ENCODE measurements around the gene MYO18A.
A peak's percentile ranks its signal among the peaks of the same experiment; 100 is the strongest.
"Not testable (repeated sequence)": the region's sequence is repeated elsewhere in the genome, so short reads cannot be mapped to it uniquely, and the experiment has no call there.

MYO18A gene, protein sequence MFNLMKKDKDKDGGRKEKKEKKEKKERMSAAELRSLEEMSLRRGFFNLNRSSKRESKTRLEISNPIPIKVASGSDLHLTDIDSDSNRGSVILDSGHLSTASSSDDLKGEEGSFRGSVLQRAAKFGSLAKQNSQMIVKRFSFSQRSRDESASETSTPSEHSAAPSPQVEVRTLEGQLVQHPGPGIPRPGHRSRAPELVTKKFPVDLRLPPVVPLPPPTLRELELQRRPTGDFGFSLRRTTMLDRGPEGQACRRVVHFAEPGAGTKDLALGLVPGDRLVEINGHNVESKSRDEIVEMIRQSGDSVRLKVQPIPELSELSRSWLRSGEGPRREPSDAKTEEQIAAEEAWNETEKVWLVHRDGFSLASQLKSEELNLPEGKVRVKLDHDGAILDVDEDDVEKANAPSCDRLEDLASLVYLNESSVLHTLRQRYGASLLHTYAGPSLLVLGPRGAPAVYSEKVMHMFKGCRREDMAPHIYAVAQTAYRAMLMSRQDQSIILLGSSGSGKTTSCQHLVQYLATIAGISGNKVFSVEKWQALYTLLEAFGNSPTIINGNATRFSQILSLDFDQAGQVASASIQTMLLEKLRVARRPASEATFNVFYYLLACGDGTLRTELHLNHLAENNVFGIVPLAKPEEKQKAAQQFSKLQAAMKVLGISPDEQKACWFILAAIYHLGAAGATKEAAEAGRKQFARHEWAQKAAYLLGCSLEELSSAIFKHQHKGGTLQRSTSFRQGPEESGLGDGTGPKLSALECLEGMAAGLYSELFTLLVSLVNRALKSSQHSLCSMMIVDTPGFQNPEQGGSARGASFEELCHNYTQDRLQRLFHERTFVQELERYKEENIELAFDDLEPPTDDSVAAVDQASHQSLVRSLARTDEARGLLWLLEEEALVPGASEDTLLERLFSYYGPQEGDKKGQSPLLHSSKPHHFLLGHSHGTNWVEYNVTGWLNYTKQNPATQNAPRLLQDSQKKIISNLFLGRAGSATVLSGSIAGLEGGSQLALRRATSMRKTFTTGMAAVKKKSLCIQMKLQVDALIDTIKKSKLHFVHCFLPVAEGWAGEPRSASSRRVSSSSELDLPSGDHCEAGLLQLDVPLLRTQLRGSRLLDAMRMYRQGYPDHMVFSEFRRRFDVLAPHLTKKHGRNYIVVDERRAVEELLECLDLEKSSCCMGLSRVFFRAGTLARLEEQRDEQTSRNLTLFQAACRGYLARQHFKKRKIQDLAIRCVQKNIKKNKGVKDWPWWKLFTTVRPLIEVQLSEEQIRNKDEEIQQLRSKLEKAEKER (N-terminal part only)

DNA sequence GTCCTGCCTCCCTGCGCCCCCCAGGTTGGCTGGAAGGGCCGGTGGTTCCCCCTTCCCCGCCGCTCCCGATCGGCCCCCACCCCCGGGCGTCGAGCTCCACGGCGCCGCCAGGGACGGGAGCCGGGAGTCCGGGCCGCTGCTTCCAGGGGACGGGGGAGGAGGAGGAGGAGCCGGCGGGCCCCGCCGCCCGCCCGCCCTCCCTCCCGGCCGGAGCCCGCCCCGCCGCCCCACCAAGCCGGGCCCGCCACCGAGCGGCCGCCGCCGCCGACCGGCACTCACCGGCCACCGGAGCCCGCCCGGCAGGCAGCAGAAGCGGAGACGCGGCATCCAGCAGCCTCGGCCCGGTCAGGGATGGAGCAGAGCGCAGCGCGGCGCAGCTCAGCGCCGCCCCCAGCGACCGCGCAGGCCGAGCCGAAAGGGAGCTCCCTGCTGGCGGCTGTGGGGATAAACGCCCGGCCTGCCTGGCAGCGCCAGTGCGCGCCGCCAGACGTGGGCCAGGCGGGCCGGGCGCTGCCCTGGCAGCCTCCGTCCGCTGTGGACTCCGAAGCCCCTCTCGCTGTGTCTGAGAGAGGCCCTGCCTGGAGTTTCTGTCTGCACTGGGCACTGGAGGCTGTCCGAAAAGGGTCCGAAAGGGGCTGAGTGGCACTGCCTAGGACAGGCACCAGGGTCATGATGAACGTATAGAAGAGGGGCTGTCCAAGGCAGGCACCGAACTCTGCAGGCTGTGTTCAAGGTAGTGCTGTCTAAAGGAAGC is at the start of gene MYO18A:
MYO18A (minus strand) TSS at position 365 of the 754 bp plus-strand sequence. CDS start 13,458 bp downstream, outside the sequence.
- DNase-seq, result peak; percentile 87

DNA sequence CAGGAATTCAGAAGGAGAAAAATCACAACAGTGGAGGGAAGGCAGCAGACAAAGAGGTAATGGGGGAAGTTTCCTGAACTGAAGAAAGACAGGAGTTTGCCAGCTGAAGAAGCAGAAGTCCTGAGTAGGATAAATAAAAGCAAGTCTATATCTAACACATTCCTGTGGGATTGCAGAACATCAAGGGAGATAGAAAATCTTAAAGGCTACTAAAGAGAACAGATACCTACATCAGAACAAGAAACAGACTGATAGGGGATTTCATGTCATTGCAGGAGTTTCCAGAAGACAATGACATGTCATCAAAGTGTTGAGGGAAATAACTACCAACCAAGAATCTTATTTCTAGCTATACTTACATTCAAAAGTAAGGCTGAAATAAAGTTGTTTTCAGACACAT is 45.2 kb upstream of the MYO18A start:
- no peak for DNase-seq

DNA sequence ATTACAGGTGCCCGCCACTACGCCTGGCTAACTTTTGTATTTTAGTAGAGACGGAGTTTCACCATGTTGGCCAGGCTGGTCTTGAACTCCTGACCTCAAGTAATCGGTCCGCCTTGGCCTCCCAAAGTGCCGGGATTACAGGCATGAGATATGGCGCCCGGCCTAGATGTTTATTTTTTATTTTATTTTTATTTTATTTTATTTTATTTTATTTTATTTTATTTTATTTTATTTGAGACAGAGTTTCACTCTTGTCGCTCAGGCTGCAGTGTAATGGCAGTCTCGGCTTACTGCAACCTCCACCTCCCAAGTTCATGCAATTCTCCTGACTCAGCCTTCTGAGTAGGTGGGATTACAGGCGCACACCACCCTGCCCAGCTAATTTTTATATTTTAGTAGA is 41.1 kb upstream of the MYO18A start:
- DNase-seq, result not testable (repeated sequence)

DNA sequence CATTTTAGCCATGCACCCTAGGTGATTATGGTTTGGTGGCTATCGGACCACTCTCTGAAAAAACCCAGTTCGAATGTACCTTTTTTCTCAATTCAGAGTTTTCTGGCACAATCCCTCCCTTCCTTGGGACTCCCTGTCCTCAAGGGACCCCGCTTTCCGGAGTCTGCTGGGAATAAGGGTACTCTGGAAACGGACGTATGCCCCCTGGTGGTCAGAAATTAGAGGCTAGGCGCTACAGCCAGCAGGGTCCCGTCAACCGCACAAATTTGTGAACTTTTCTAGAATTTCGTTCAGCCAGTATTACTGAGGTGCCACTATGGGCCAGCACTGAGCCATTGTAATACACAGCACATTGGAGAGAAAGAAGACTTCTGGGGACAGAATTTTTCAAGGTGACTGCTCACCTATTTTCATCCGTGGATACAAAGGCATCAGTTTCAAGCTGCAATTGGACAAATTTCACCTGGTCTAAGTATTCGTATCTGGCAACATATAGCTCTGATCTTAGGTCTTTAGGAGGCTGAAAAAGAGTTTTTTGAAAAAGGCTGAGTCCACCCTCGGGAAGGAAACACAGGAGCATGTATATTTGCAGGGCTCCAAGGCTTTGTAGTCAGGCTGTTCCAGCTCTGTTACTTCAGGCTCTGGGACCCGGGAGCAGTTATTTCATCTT is 39.3 kb upstream of the MYO18A start:
- DNase-seq, result peak; percentile 77

DNA sequence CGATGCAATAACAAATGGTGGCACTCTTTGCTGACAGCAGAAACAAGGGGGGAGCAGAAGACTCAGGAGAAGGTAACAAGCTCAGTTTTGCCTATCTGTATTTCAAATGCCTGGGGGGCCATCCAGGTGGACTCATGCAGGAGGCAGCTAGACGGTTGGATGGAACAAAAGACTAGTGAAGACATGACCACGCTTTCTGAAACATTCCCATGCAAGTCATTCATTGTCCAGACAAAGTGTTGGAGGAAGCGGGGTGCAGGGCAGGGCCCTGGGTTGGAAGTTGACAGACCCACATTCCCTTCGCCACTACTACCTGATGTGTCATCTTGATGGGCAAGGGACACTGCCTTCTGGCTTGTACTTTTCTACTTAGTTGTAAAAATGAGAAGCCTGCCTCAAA is 36.7 kb upstream of the MYO18A start:
- no peak for DNase-seq

DNA sequence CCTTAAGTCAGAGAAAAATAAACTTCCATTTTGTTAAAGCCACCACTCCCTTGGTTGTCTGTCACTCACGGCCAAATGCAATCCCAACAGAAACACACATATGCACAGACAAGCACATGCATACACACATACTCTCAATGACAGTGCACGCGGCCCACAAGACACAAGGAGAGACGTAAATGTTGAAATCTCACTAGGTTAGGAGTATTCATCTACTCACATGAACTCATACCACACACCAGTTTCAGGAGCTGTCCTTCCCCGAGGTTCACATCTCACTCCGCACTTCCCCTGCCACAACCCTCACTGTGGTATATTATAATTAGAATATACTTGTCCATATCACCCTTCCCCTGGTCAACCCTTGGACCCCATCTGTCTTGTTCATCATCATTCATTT is 36.0 kb upstream of the MYO18A start:
- DNase-seq, result no peak

DNA sequence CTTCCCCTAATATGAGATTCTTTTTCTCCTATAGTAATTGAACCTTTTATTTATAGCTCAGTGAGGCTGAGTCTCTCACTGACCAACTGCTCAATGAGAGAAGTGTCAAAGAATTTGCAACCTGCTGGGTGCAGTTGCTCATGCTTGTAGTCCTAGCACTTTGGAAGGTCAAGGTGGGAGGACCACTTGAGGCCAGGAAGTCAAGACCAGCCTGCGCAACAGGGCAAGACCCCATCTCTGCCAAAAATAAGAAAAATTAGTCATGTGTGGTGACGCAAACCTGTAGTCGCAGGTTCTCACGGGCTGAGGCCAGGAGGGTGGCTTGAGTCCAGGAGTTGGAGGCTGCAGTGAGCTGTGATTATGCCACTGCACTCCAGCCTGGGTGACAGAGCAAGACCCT is 35.5 kb upstream of the MYO18A start:
- no peak for DNase-seq

DNA sequence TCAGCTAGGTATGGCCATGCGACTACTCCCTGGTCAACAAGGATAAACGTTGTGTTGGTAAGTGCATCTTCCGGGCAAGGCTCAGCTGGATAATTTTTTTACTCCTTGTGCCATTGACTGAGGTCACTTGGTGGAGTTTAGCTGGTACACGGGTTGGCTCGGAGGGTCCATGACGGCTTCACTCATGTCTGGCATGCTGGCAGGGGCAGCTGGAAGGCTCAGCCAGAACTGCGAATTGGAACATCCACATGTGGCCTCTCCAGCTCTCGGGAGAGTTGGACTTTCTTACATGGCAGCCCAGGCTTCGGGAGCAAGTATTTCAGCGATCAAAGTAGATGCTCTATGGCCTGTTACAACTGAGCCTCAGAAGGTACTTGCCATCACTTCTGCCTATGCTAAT is 35.0 kb upstream of the MYO18A start:
- no peak for DNase-seq

DNA sequence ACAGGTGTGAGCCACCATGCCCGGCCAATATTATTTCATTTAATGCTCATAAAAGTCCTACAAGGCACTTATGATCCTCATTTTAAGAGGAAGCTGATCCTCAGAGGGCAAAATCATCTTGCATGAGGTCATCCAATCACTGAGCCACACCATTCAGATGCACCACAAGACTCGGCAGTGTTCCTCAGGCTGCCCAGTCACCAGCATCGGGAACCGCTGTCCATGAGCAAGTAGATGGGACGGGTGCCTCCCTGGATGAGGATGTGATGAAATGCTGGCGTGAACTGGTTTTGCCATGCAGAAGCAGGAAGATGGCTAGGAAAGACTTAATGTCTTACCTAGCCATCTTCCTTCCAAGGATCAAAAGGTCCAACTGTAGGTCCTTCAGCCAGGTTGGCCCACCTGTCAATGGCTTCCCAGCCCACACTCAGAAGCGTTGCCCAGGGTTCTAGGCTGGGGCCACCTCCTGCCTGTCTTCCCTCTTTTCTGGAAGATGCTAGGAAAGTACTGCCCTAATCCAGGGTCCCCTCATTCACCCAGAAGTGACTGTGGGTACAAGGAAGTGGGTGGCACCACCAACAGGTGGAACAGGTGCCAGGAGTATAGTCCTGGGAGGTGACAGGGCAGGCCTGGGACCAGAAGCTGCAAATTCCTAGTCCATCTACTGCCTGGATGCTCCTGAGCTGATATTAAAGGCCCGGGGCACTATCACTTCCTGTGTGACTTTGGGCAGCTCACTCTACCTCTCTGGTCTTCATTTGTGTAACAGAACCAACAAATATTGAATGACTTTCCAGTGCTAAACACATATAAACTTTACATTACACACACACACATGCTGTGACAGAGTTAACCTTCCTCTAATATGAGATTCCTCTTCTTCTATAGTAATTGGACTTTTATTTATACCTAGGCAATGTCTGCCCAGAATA is 34.3 kb upstream of the MYO18A start:
- DNase-seq, result no peak

DNA sequence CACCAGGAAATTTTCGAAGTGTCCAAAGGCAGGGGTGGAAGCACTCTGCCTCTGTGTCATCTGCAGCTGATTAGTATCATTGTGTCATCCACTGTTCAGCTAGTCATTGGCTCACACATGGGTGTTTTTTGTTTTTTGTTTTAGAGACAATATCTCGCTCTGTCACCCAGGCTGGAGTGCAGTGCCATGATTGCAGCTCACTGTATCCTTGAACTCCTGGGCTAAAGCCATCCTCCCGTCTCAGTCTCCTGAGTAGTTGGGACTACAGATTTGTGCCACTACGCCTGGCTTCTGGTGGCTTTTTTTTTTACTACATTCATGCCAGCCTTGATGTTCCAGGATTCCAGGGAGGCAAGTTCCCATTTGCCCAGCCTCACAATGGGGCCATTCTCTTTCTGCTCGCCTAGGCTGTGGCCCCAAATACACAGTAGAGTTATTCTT is 32.5 kb upstream of the MYO18A start:
- DNase-seq, result no peak

DNA sequence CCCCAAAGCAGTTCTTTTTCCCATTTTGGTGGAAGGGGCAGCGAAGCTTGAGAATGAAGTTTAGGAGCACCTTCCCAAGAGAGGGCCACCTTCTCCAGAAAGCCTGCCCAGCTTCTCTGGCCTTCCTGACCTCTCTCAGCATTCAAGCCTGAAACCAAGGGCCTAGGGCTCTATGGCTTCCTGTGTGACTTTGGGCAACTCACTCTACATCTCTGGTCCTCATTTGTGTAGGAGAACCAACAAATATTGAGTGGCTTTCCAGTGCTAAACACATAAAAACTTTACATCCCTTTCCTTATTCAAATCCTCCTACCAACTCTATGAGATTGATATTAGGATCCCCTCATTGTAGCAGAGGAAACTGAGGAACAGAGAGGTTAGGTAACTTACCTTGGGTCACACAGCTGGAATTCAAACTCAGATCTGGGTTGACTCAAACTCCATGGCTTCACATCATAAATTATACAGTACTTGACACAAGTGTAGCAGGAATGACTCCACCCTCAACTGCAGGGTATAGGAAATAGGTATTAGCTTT is 32.0 kb upstream of the MYO18A start:
- no peak for DNase-seq

DNA sequence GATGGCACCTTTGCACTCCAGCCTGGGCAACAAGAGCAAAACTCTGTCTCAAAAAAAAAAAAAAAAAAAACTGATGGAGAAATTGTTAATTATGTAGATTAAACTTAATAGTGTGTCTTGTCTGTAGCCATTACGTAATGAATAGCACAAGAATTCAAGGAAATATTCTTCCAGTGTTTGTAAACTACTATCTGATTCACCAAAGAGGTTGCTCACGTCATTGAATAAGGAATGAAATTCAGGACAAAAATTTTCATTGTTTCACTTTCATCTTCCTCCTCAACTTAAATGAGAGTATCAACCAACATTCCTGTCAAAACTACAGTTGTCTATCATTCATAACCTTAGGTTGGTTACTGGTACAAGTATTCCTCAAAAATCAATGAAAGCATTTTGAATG is 30.7 kb upstream of the MYO18A start:
- DNase-seq, result no peak

DNA sequence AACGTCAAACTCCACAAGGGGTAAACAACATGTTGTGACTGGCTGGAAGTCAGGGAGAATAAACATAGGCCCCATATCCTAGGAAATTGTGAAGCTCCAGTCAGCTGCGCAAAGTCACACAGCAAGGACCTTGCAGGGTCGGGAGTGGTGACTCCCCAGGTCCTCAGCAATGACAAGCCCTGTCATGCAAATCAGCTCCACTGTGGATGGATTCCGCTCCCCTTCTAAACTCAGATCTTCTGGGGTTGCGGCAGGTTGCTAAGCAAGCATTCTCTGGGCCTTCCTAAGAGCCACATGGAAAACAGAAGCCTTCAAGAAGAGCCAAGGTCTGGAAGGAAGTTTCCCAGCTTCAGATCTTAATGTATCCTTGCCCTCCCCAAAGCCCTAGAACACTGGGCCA is 28.9 kb upstream of the MYO18A start:
- no peak for DNase-seq

DNA sequence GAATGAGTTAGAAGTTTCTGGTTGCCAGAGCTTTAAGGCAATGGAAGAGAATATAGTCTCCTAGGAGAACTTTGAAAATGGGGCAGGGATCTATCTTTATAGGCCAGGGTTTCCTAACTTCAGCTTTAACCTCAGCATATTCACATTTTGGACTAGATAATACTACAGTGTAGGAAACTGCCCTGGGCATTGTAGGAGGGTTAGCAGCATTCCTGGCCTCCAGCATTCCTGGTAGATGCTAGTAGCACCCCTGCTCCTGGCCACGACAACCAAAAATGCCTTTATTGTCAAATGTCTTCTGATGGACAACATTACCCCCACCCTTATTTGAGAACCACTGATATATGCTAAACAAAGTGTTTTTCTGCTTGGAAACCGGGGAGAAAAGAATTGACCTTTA is 27.8 kb upstream of the MYO18A start:
- no peak for DNase-seq

DNA sequence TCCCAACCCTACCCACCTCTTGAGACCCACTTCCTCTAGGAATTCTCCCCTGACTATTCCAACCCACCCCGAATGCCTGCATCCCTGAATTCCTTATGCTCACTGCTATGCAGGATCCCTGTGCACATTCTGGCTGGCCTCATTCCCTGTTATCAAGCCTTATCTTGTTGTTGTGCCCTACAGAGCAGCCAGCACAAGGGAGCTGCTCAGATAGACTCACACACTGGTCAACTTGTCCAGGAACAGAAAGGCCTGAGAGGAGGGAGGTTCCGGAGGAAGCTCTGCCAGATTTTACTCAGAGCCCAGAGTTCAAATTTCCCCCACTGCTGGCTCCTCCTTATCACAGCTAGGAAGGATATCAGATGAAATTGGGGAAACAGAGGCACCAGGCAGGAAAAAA is 24.8 kb upstream of the MYO18A start:
- DNase-seq, result no peak

DNA sequence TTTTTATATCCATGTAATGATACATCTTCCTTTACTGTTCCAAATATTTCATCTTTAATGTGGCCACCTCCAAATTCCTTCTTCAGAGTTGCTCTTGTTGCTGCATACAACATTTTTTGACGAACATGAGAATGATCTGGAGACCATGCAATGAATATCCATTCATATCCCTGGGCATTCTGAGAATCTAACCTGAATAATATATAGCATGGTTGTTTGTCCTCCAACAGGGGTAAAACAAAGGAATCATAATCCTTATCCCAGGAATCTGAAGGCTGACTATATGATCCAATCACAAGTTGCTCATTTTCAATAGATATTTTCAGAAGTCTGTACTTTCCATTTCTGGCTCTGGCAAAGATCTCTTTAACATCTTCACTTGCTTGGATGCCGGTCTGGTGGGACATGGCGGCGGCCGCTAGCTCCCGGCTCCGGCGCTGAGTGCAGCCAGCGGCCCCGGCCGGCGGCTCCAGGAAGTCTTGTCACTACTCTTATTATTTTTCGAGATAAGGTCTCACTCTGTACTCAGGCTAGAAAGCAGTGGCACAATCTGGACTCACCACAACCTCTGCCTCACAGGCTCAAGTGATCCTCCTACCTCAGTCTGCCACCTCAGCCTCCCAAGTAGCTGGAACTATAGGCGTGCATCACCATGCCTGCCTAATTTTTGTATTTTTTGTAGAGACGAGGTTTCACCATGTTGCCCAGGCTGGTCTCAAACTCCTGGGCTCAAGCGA is 24.0 kb upstream of the MYO18A start:
- DNase-seq, result not testable (repeated sequence)

DNA sequence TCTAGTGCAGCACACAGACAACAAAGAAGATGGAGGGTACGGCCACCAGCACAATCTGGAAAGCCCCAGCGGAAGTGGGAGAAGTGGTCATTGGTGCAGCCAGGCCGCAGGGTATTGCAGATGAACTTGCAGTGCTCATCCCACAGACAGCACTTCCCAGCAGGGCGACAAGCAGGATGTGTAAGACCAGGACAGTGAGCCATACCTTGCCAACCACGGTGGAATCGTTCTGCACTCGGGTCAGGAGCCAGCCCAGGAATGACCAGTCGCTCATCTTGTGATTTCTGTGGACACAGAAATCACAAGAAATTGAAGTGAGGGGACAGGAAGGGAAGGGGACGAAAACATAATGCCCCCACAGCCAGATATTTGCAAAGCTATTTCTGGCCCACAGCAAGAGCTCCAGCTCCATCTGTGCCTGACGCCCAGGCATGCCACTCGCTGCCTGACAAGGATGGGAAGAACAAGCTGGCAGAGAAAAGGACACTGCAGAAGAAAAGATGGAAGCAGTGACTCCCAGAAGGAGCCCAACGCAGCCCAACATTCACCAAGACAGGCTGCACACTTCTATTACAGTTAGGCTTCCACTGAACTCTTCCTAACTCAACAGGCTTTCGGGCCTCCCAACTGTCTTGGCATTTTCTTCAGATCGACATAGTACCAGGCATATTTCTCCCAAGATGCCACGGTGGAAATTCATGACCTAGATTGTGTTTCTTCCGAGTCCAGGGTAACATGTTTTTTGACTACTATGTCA is 17.5 kb upstream of the MYO18A start:
- no peak for DNase-seq

DNA sequence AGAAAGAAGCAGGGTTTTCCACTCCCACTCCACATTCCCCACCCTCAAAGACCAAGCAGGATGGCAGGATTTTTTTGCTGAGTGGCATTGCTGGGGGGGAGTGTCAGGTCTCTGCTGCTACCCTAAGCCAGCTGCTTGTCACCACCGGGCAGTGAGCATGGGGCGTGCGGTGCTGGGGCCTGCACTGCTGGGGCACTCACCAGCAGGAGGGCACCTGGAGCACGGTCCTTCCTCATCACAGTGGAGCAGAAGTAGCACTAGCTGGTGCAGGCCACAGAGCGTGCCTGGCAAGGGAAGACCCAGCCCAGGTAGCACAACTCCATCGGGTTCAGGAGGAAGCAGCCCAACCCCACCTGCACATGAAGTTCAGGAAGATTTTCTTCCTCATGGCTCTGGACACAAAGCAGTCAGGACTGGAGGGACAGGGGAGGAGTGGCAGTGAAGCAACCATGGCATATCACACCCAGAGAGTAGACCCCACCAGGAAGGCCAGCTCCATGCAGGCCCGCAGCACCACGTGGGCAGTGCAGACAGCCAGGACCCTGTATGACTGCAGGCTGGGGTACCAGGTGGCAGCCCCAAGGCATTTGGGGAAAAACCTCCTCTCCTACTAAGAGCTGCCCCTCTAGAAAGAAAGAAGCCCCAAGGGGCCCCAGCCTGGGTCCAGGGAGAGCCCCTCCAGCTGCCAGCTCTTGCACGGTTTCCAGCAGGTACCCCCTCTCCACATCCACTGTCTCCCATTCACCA is 16.7 kb upstream of the MYO18A start:
- DNase-seq, result no peak
